ENCODE data around the gene IFNA8. TPM values are rescaled to one million over a fixed set of nuclear protein-coding genes. Genes with fewer than 3 reads are reported as not detected.
"Not testable (repeated sequence)": the region's sequence is repeated elsewhere in the genome, so short reads cannot be mapped to it uniquely, and the experiment has no call there.

IFNA8 gene
- total RNA-seq, 1 donor from 2014 or later = not detected

- intact Hi-C loops (cut with micrococcal nuclease) = no loop called here
Observed at GRCh38 chr9:21415493-21416267, 6.8 kb downstream of the IFNA8 start.

DNA sequence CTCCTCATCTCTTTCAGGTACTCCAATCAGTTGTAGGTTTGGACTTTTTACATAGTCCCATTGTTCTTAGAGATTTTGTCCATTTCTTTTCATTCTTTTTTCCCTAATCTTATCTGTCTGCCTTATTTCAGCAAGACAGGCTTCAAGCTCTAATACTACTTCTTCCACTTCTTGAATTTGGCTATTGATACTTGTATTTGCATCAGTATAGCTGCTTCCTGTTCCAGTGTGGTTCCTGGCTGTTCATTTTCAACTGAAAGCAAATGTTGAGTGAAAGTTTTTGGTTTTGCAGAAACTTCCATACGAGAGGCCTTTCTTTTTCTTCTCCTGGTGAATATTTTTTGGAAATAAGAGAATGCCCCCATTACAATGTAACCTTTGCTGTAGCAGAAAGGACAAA is 19.3 kb downstream of the IFNA8 start:
- intact Hi-C loops (cut with micrococcal nuclease) = no loop called here

DNA sequence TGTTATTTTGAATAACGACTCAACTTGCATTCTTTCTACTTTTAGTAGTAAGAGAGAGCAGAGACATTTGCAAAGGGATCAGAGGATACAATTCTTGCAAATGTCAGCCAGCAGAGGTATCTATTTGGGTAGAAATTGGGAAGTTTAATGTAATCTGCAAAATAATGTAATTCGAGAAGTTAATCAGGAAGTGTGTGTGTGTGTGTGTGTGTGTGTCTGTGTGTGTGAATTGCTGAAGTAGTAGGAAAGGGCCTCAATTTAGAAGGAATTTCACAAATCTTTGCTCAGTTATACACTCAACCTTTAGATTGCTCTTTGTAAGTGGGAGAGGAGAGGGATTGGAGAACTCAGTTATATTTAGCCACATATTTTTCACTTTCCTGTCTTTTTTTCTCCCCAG is 20.3 kb downstream of the IFNA8 start:
- intact Hi-C loops (cut with micrococcal nuclease) = no loop called here

GRCh38 chr9:21432672-21433425 is 23.9 kb downstream of the IFNA8 start:
- intact Hi-C loops (cut with micrococcal nuclease) = no loop called here

DNA sequence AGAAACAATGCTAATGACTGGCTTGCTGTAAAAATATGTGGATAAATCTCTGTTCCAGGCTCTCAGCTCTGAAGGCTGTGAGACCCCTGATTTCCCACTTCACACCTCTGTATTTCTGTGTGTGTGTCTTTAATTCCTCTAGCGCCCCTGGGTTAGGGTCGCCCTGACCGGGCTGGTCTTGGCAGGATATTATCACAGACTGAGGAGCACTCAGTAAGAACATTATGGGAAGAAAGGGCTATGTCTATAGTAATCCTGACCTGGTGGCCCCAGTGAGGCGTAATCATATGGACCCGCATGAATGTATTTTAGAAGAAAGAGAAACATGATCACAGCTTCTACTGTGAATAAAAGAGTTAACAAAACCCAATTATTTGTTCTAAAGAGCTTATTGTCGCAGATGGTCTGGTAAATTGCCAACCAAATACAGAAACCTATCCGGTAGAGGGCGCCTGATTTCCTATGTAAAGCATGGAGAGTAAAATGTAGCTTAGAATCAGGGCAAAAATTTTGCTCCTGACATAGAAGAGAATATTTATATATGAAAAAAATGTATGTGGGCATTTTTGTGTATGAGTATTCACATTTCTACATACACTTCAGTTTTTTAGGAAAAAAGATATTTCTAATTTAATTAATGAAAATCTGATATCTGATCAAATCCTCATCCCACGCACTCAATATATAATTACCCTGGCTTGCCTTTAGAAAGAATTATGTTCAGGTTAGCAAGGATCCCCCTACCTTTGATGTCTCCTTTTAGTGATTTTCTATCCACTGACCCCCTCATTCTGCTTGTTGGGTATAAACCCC is 25.5 kb downstream of the IFNA8 start:
- intact Hi-C loops (cut with micrococcal nuclease) = loop anchor here (1.0 kb wide), 3 partner anchors 21 to 355 kb away; no protein-coding TSS in a partner anchor

DNA sequence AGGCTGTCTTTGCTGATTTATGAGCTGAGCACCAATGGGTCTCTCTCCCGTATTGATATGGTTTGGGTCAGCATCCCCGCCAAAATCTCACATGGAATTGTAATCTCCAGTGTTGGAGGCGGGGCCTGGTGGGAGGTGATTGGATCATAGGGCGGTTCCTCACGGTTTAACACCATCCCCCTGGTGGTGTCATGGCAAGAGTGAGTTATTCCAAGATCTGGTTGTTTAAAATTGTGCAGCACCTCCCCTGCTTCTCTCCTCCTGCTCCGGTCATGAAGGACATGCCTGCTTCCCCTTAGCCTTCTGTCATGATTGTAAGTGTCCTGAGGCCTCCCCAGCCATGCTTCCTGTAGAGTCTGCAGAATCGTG is 26.1 kb downstream of the IFNA8 start:
- intact Hi-C loops (cut with micrococcal nuclease) = not testable (repeated sequence)

- intact Hi-C loops (cut with micrococcal nuclease) = loop anchor here (5.0 kb wide), 2 partner anchors 43 to 137 kb away; no protein-coding TSS in a partner anchor
Observed at GRCh38 chr9:21440139-21440538, 31.2 kb downstream of the IFNA8 start, which contains the start of gene IFNA1. TSS of gene IFNA1 (plus strand) at chr9:21440439. CDS start at chr9:21440508, 69 bp downstream.

GRCh38 chr9:21443849-21444625 is 35.1 kb downstream of the IFNA8 start:
- intact Hi-C loops (cut with micrococcal nuclease) = loop anchor here (1.0 to 5.0 kb wide), 4 partner anchors 47 to 133 kb away; partner anchors contain the start of gene KLHL9

DNA sequence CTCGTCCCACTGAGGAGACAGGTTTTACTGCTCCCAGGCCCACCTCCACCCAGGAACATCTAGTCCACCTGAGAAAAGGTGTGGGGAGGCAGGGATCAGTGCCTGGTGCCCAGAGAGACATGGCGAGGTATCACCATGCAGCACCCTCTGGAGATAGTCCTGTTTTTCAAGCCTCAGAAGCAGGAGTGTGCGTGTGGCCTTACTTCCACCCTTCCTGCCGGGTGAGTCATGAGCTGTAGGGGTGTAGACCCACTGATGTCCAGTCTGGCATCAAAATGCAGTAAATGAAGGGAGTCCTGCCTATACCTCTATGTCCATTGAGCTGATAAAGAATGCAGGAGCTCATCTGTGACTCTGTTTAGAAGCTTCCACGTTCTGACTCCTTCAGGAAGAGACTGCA is 40.4 kb downstream of the IFNA8 start:
- intact Hi-C loops (cut with micrococcal nuclease) = not testable (repeated sequence)

- intact Hi-C loops (cut with micrococcal nuclease) = loop anchor here (5.0 kb wide), 1 partner anchor 1069 kb away; no protein-coding TSS in a partner anchor
Observed at GRCh38 chr9:21450733-21451394, 41.9 kb downstream of the IFNA8 start.

DNA sequence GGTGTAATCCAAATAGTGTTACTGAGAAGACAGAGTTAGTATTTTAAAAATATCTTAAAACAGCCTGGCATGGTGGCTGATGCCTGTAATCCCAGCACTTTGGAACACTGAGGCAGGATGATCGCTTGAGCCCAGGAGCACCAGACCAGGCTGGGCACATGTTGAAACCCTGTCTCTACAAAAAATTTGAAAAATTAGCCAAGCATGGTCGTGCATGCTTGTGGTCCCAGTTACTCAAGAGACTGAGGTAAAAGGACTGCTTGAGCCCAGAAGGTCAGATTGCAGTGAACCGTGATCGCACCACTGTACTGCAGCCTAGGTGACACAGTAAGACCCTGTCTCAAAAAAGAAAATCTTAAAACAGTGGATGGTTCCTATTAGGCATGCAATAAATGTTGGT is 43.8 kb downstream of the IFNA8 start:
- intact Hi-C loops (cut with micrococcal nuclease) = loop anchor here (5.0 kb wide), 1 partner anchor 1070 kb away; no protein-coding TSS in a partner anchor

- intact Hi-C loops (cut with micrococcal nuclease) = loop anchor here (5.0 kb wide), 1 partner anchor 1072 kb away; no protein-coding TSS in a partner anchor
Observed at GRCh38 chr9:21454149-21454548, 45.2 kb downstream of the IFNA8 start.

DNA sequence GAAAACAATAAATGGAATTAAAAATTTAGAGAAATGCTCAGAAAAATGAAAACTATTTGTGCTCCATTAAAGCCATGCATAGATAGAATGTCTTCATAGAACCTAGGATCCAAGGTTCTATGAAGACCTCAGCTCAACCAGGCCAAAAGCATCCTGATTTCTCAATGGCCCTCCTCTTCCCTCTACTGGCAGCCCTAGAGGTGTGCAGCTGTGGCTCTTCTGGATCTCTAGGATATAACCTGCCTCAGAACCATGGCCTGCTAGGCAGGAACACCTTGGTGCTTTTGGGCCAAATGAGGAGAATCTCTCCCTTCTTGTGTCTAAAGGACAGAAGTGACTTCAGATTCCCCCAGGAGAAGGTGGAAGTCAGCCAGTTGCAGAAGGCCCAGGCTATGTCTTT is 46.4 kb downstream of the IFNA8 start:
- intact Hi-C loops (cut with micrococcal nuclease) = loop anchor here (1.0 to 5.0 kb wide), 7 partner anchors 21 to 272 kb away; no protein-coding TSS in a partner anchor

Other genes with a start within 250 kb of the IFNA8 start
- not detected in 2 replicates for gene IFNA21, start 242.5 kb upstream of the IFNA8 start, total RNA-seq
- not detected in 2 replicates for gene IFNA4, start 221.5 kb upstream of the IFNA8 start, total RNA-seq
- gene IFNA7, start 206.9 kb upstream of the IFNA8 start, total RNA-seq = not detected in 2 replicates
- gene IFNA10, start 202.0 kb upstream of the IFNA8 start, total RNA-seq = not detected in 2 replicates
- not detected in 2 replicates for gene IFNA16, start 191.8 kb upstream of the IFNA8 start, total RNA-seq
- gene IFNA17, start 180.9 kb upstream of the IFNA8 start, total RNA-seq = not detected in 2 replicates
- not detected in 2 replicates for gene IFNA14, start 169.1 kb upstream of the IFNA8 start, total RNA-seq
- not detected in 2 replicates for gene IFNA5, start 103.8 kb upstream of the IFNA8 start, total RNA-seq
- 15.4 and 16.6 TPM in 2 replicates for gene KLHL9, start 73.7 kb upstream of the IFNA8 start, total RNA-seq
- gene IFNA6, start 58.2 kb upstream of the IFNA8 start, total RNA-seq = not detected in 2 replicates
- not detected in 2 replicates for gene IFNA13, start 41.1 kb upstream of the IFNA8 start, total RNA-seq
- gene IFNA2, start 23.7 kb upstream of the IFNA8 start, total RNA-seq = not detected in 2 replicates
- not detected in 2 replicates for gene IFNA1, start 31.3 kb downstream of the IFNA8 start, total RNA-seq
- 0.32 TPM in 1 of 2 replicates, not detected in the other for gene IFNE, start 73.2 kb downstream of the IFNA8 start, total RNA-seq

Measured in T-helper 1 cell treated with Interleukin-12 subunit alpha and Interleukin-12 subunit beta and Interleukin-4 antibody, amounts not matched to agents 30 ng/mL and 1 ng/mL, for 36 hours (primary cell).